Measurements from ENCODE around the gene PRDM15. TPM values are rescaled to one million over a fixed set of nuclear protein-coding genes. Genes with fewer than 3 reads are reported as not detected.

The PRDM15 gene
- total RNA-seq, 1 experiment from 2014 or later, result 9.9 TPM

DNA sequence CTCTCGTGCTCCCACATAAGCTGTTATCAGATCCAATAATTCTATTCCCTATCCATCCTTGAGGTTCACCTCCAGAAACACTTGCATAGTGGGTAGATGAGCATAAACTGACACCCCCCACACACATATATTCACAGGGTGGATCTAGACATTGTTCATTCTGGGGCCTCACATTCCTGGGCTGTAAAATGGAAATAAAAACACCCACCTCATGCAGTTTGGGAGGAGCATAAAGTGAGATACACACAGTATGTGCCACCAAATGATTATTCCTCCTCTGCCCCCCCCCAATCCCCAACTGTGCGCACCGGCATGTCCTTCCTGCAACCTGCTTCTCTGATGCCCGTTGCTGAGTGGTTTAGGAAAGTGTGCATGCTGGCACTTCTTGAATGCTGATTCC is 17.9 kb downstream of the PRDM15 start:
- no CpG with 5 or more reads among the region's 4 CpGs for WGBS (ENCODE audit: extremely low coverage, insufficient read length, low lambda C conversion rate)
- no peak overlapping the region for H3K4me2 ChIP-seq (ENCODE audit: insufficient read depth, insufficient read length, low read length)
- no peak overlapping the region for H3T11ph ChIP-seq (ENCODE audit: low read length)
- TF ChIP-seq, protein P1, sequence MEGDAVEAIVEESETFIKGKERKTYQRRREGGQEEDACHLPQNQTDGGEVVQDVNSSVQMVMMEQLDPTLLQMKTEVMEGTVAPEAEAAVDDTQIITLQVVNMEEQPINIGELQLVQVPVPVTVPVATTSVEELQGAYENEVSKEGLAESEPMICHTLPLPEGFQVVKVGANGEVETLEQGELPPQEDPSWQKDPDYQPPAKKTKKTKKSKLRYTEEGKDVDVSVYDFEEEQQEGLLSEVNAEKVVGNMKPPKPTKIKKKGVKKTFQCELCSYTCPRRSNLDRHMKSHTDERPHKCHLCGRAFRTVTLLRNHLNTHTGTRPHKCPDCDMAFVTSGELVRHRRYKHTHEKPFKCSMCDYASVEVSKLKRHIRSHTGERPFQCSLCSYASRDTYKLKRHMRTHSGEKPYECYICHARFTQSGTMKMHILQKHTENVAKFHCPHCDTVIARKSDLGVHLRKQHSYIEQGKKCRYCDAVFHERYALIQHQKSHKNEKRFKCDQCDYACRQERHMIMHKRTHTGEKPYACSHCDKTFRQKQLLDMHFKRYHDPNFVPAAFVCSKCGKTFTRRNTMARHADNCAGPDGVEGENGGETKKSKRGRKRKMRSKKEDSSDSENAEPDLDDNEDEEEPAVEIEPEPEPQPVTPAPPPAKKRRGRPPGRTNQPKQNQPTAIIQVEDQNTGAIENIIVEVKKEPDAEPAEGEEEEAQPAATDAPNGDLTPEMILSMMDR (conservative IDR thresholded peaks at IDR 0.05), result no peak
- H3K9me3 Mint-ChIP-seq, result no peaks in the 10 kb centered on the region
- H3K4me1 Mint-ChIP-seq, result peaks cover 15 to 19% of the 10 kb centered on the region in 2 experiments
- H3K27ac Mint-ChIP-seq, result no peak overlapping the region; a peak in 1 of 7 replicates
- H3K23me2 ChIP-seq (ENCODE audit: insufficient read length, low read depth, low read length, poor library complexity, severe bottlenecking), result no peaks in the 10 kb centered on the region
- H2BK5ac ChIP-seq (ENCODE audit: insufficient read length, low read length), result no peak overlapping the region
- no peak overlapping the region for H3K4ac ChIP-seq (ENCODE audit: low read depth, low read length)
- H3K9ac ChIP-seq (ENCODE audit: extremely low read depth, insufficient read length, low read length), result no peak overlapping the region
- no peak overlapping the region for H3K56ac ChIP-seq (ENCODE audit: insufficient read length, low read depth, low read length)
- no peaks in the 10 kb centered on the region for H3K79me1 ChIP-seq (ENCODE audit: insufficient read depth, low read depth, low read length, poor library complexity, severe bottlenecking)
- H2BK120ac ChIP-seq (ENCODE audit: low read depth, low read length, poor library complexity, severe bottlenecking), result no peak overlapping the region
- H3K27me3 ChIP-seq (ENCODE audit: insufficient read depth, low read length), result no peaks in the 10 kb centered on the region
- no peak overlapping the region for H2BK15ac ChIP-seq (ENCODE audit: low read depth, low read length)
- H3K36me3 Mint-ChIP-seq (ENCODE audit: insufficient read depth in 1 of 3, low read depth in 3 of 3), result peaks cover 0 to 25% (median 16%) of the 10 kb centered on the region in 3 experiments; a peak in 6 of 7 replicates
- H4K8ac ChIP-seq (replicated peaks; ENCODE audit: insufficient read length, low read depth, low read length), result no peak overlapping the region
- H3K18ac ChIP-seq (ENCODE audit: insufficient read length, low read depth, low read length), result no peak overlapping the region
- H3K9me3 ChIP-seq (ENCODE audit: control insufficient read depth, low read depth, low read length), result no peaks in the 10 kb centered on the region
- H3K4me3 Mint-ChIP-seq, result no peak overlapping the region
- no peak overlapping the region for H2AFZ ChIP-seq (ENCODE audit: low read length)
- H3K27me3 Mint-ChIP-seq (ENCODE audit: low read depth), result no peaks in the 10 kb centered on the region
- H3K4me1 ChIP-seq (ENCODE audit: insufficient read depth, low read length), result no peaks in the 10 kb centered on the region
- H3K23ac ChIP-seq (ENCODE audit: insufficient read length, low read depth, low read length), result no peak overlapping the region
- H4K20me1 ChIP-seq (ENCODE audit: control insufficient read depth, insufficient read depth, insufficient read length), result no peaks in the 10 kb centered on the region
- no peak overlapping the region for H3K27ac ChIP-seq (ENCODE audit: insufficient read length, low read depth, low read length)
- no peaks in the 10 kb centered on the region; the same call in 1 of the 2 replicates for H3K79me2 ChIP-seq (ENCODE audit: insufficient read depth, low read length)
- H3K14ac ChIP-seq (ENCODE audit: insufficient read depth, low read length), result no peak overlapping the region
- H4K5ac ChIP-seq (ENCODE audit: insufficient read length, low read depth, low read length), result no peak overlapping the region
- H2AK5ac ChIP-seq (ENCODE audit: insufficient read length, low read length), result no peak overlapping the region
- no peak for DNase-seq
- no peak overlapping the region for H2BK20ac ChIP-seq (ENCODE audit: low read depth, low read length, poor library complexity, severe bottlenecking)
- H2BK12ac ChIP-seq (ENCODE audit: insufficient read length, low read depth, low read length), result no peak overlapping the region
- no peak overlapping the region for H4K91ac ChIP-seq (ENCODE audit: insufficient read length, low read depth, low read length)

All from H9 (cell line).